ENCODE data around the gene RSRC1.
"Not testable (repeated sequence)": the region's sequence is repeated elsewhere in the genome, so short reads cannot be mapped to it uniquely, and the experiment has no call there.

The RSRC1 gene

DNA sequence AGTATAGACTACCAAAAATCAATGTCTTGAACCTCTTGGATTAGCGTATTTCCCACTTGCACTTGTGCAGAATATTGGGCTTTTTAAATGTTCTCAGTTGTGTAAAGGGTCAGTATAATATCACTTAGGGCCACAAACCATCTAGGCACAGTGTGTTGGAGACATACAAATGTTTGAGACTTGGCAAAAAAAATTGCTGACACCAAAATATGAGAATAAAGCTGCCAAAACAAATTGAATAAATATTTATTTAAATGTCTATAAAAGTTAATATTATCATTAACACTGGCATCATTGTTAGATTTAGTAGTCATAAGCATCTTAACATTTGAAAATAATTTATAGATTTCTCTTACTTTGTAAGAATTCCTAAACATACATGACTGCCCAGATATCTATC is 430.2 kb downstream of the RSRC1 start:
- Histone ChIP-seq H3K14ac (ENCODE audit: low read length) (no peak overlapping the region), H3K4me2 (ENCODE audit: low read length) (no peak overlapping the region), H2BK12ac (ENCODE audit: low read length) (no peak overlapping the region), H4K12ac (ENCODE audit: low read depth, low read length) (no peak overlapping the region), H3K27ac (ENCODE audit: low read depth, low read length) (no peak overlapping the region), H3K18ac (ENCODE audit: low read length) (no peak overlapping the region), H3K4me3 (ENCODE audit: low read depth, low read length) (no peak overlapping the region), H2AFZ (ENCODE audit: insufficient read depth, low read length, poor library complexity) (no peak overlapping the region), H3K4me1 (ENCODE audit: control insufficient read depth in 1 of 2, insufficient read depth in 2 of 2, low read length in 2 of 2) (no peaks in the 10 kb centered on the region), H2BK5ac (ENCODE audit: low read depth, low read length, poor library complexity) (no peak overlapping the region), H2AK5ac (ENCODE audit: low read length) (no peak overlapping the region), H3K23ac (ENCODE audit: low read length) (no peak overlapping the region), H3K9ac (ENCODE audit: low read length) (no peak overlapping the region), H3K4ac (ENCODE audit: low read depth, low read length) (no peak overlapping the region), H4K91ac (ENCODE audit: low read depth, low read length) (no peak overlapping the region), H3K36me3 (ENCODE audit: control insufficient read depth in 1 of 2, insufficient read depth in 2 of 2, low read length in 2 of 2) (no peaks in the 10 kb centered on the region), H3K79me2 (ENCODE audit: control insufficient read depth, insufficient read depth, low read length, poor library complexity) (no peaks in the 10 kb centered on the region), H3K27me3 (ENCODE audit: insufficient read depth, low read length) (no peaks in the 10 kb centered on the region), H3K79me1 (ENCODE audit: low read length) (no peaks in the 10 kb centered on the region), H2BK120ac (ENCODE audit: insufficient read depth, low read length, poor library complexity) (no peak overlapping the region), H4K8ac (ENCODE audit: low read depth, low read length) (no peak overlapping the region), H3K9me3 (ENCODE audit: insufficient read depth, low read depth, low read length) (no peaks in the 10 kb centered on the region)
- no peak for DNase-seq
- no CpG with 5 or more reads among the region's 1 CpG for WGBS (ENCODE audit: extremely low coverage, insufficient coverage, insufficient read length)

DNA sequence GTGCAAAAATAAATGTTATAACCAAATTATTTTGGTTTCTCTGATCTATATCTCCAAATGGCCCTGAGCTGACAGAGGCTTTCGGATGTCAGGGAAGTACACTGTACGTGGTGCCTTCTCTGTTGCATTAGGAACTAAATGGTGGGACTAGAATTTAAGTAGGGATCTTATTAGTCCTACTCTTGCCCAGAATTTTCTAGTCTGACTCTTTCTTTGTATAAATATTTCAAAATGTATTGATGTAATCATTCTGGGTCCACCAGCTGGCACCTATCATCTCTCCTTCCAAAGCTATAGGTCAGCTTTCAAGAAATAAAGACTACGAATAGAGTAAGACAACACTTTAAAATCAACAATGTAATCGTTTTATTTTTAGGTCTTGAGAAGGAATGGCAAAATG is 438.8 kb downstream of the RSRC1 start:
- Histone ChIP-seq H3K4ac (ENCODE audit: low read depth, low read length) (no peak overlapping the region), H3K4me2 (ENCODE audit: low read length) (no peak overlapping the region), H2BK12ac (ENCODE audit: low read length) (no peak overlapping the region), H3K18ac (ENCODE audit: low read length) (no peak overlapping the region), H4K8ac (ENCODE audit: low read depth, low read length) (no peak overlapping the region), H3K9me3 (ENCODE audit: insufficient read depth, low read depth, low read length) (no peaks in the 10 kb centered on the region), H2AK5ac (ENCODE audit: low read length) (no peak overlapping the region), H3K79me1 (ENCODE audit: low read length) (no peaks in the 10 kb centered on the region), H2BK5ac (ENCODE audit: low read depth, low read length, poor library complexity) (no peak overlapping the region), H3K27ac (ENCODE audit: low read depth, low read length) (no peak overlapping the region), H3K36me3 (ENCODE audit: control insufficient read depth in 1 of 2, insufficient read depth in 2 of 2, low read length in 2 of 2) (no peaks in the 10 kb centered on the region), H4K91ac (ENCODE audit: low read depth, low read length) (no peak overlapping the region), H3K4me3 (ENCODE audit: low read depth, low read length) (no peak overlapping the region), H3K27me3 (ENCODE audit: insufficient read depth, low read length) (no peaks in the 10 kb centered on the region), H2AFZ (ENCODE audit: insufficient read depth, low read length, poor library complexity) (no peak overlapping the region), H4K12ac (ENCODE audit: low read depth, low read length) (no peak overlapping the region), H3K9ac (ENCODE audit: low read length) (no peak overlapping the region), H3K23ac (ENCODE audit: low read length) (no peak overlapping the region), H3K79me2 (ENCODE audit: control insufficient read depth, insufficient read depth, low read length, poor library complexity) (no peaks in the 10 kb centered on the region), H2BK120ac (ENCODE audit: insufficient read depth, low read length, poor library complexity) (no peak overlapping the region), H3K4me1 (ENCODE audit: control insufficient read depth in 1 of 2, insufficient read depth in 2 of 2, low read length in 2 of 2) (no peaks in the 10 kb centered on the region), H3K14ac (ENCODE audit: low read length) (no peak overlapping the region)
- WGBS (ENCODE audit: extremely low coverage, insufficient coverage, insufficient read length): no CpG with 5 or more reads among the region's 4 CpGs
- DNase-seq: no peak

DNA sequence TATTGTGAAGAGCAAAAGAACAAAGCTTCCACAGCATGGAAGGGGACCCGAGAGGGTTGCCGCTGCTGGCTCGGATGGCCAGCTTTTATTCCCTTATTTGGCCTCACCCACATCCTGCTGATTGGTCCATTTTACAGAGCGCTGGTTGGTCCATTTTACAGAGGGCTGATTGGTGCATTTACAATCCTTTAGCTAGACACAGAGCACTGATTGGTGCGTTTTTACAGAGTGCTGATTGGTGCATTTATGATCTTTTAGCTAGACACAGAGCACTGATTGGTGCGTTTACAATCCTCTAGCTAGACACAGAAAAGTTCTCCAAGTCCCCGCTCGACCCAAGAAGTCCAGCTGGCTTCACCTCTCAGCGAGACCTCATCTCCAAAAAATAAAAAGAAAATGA is 440.0 kb downstream of the RSRC1 start:
- H4K12ac ChIP-seq (ENCODE audit: low read depth, low read length); H3K27me3 ChIP-seq (ENCODE audit: insufficient read depth, low read length); DNase-seq; H4K91ac ChIP-seq (ENCODE audit: low read depth, low read length); H3K4ac ChIP-seq (ENCODE audit: low read depth, low read length); H2BK12ac ChIP-seq (ENCODE audit: low read length); H4K8ac ChIP-seq (ENCODE audit: low read depth, low read length); H3K18ac ChIP-seq (ENCODE audit: low read length); H3K23ac ChIP-seq (ENCODE audit: low read length); H2AK5ac ChIP-seq (ENCODE audit: low read length); H3K79me2 ChIP-seq (ENCODE audit: control insufficient read depth, insufficient read depth, low read length, poor library complexity); H3K27ac ChIP-seq (ENCODE audit: low read depth, low read length); H2BK120ac ChIP-seq (ENCODE audit: insufficient read depth, low read length, poor library complexity); H2BK5ac ChIP-seq (ENCODE audit: low read depth, low read length, poor library complexity); H3K14ac ChIP-seq (ENCODE audit: low read length); H3K4me1 ChIP-seq (ENCODE audit: control insufficient read depth in 1 of 2, insufficient read depth in 2 of 2, low read length in 2 of 2); H2AFZ ChIP-seq (ENCODE audit: insufficient read depth, low read length, poor library complexity); H3K9ac ChIP-seq (ENCODE audit: low read length); H3K4me2 ChIP-seq (ENCODE audit: low read length); H3K79me1 ChIP-seq (ENCODE audit: low read length); H3K4me3 ChIP-seq (ENCODE audit: low read depth, low read length); H3K36me3 ChIP-seq (ENCODE audit: control insufficient read depth in 1 of 2, insufficient read depth in 2 of 2, low read length in 2 of 2); H3K9me3 ChIP-seq (ENCODE audit: insufficient read depth, low read depth, low read length): not testable (repeated sequence)
- no CpG with 5 or more reads among the region's 9 CpGs for WGBS (ENCODE audit: extremely low coverage, insufficient coverage, insufficient read length)

DNA sequence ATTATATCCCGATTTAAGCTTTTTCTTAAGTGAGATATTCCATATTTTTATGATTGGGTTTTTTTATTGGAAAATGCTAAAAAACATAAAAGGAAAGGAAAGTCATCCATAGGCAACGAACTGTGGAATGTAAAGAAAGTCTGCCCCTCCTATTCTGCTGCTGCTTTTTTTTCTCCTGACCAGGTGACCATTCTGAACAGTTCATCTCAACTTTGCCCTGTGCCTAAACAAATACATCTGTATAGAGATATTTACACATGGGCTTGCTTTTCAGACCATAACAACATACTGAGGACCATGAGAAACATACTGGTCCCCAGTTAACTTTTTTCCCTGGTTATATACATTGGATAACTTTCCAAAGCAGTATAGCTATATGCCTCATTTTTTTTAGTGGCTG is 442.2 kb downstream of the RSRC1 start:
- H2BK12ac ChIP-seq (ENCODE audit: low read length): no peak overlapping the region
- H3K18ac ChIP-seq (ENCODE audit: low read length): no peak overlapping the region
- H3K27ac ChIP-seq (ENCODE audit: low read depth, low read length): no peak overlapping the region
- H3K36me3 ChIP-seq (ENCODE audit: control insufficient read depth in 1 of 2, insufficient read depth in 2 of 2, low read length in 2 of 2): no peaks in the 10 kb centered on the region
- H3K9ac ChIP-seq (ENCODE audit: low read length): no peak overlapping the region
- no peaks in the 10 kb centered on the region for H3K27me3 ChIP-seq (ENCODE audit: insufficient read depth, low read length)
- no peaks in the 10 kb centered on the region for H3K79me1 ChIP-seq (ENCODE audit: low read length)
- H4K12ac ChIP-seq (ENCODE audit: low read depth, low read length): no peak overlapping the region
- H3K4me3 ChIP-seq (ENCODE audit: low read depth, low read length): no peak overlapping the region
- no peak overlapping the region for H4K8ac ChIP-seq (ENCODE audit: low read depth, low read length)
- no peak overlapping the region for H3K4ac ChIP-seq (ENCODE audit: low read depth, low read length)
- no peak overlapping the region for H2AFZ ChIP-seq (ENCODE audit: insufficient read depth, low read length, poor library complexity)
- no peak overlapping the region for H2AK5ac ChIP-seq (ENCODE audit: low read length)
- WGBS (ENCODE audit: extremely low coverage, insufficient coverage, insufficient read length): no CpG with 5 or more reads among the region's 2 CpGs
- H3K4me2 ChIP-seq (ENCODE audit: low read length): no peak overlapping the region
- H3K9me3 ChIP-seq (ENCODE audit: insufficient read depth, low read depth, low read length): peaks cover 2% of the 10 kb centered on the region
- no peak overlapping the region for H3K23ac ChIP-seq (ENCODE audit: low read length)
- no peak overlapping the region for H2BK5ac ChIP-seq (ENCODE audit: low read depth, low read length, poor library complexity)
- no peak for DNase-seq
- no peak overlapping the region for H3K14ac ChIP-seq (ENCODE audit: low read length)
- no peaks in the 10 kb centered on the region for H3K4me1 ChIP-seq (ENCODE audit: control insufficient read depth in 1 of 2, insufficient read depth in 2 of 2, low read length in 2 of 2)
- H3K79me2 ChIP-seq (ENCODE audit: control insufficient read depth, insufficient read depth, low read length, poor library complexity): no peaks in the 10 kb centered on the region
- H2BK120ac ChIP-seq (ENCODE audit: insufficient read depth, low read length, poor library complexity): no peak overlapping the region
- H4K91ac ChIP-seq (ENCODE audit: low read depth, low read length): no peak overlapping the region

Data from trophoblast cell (in vitro differentiated cells and primary cell).